C4-2B (cell line): ENCODE measurements around the gene GNG4.

Experiments
- ZFX ChIP-seq: fragments of 450-650 bp; IDR thresholded peaks from 2 replicates; pipeline ENCODE4 v1.6.1; 2017
- TF ChIP-seq, protein P1 (sequence below): fragments of 450-650 bp; conservative IDR thresholded peaks from 2 replicates; pipeline ENCODE4 v1.5.1; 2017; ENCODE audit warnings: mild to moderate bottlenecking

GRCh38 chr1:235657269-235657668 lies 7.7 kb upstream of the GNG4 start:
- TF ChIP-seq, protein P1, sequence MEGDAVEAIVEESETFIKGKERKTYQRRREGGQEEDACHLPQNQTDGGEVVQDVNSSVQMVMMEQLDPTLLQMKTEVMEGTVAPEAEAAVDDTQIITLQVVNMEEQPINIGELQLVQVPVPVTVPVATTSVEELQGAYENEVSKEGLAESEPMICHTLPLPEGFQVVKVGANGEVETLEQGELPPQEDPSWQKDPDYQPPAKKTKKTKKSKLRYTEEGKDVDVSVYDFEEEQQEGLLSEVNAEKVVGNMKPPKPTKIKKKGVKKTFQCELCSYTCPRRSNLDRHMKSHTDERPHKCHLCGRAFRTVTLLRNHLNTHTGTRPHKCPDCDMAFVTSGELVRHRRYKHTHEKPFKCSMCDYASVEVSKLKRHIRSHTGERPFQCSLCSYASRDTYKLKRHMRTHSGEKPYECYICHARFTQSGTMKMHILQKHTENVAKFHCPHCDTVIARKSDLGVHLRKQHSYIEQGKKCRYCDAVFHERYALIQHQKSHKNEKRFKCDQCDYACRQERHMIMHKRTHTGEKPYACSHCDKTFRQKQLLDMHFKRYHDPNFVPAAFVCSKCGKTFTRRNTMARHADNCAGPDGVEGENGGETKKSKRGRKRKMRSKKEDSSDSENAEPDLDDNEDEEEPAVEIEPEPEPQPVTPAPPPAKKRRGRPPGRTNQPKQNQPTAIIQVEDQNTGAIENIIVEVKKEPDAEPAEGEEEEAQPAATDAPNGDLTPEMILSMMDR: no peak
- no peak for TF ChIP-seq ZFX
